Stimulated activated CD4-positive, alpha-beta T cell treated with anti-CD3 and anti-CD28 coated beads, Interleukin-2, amount 100 ng/mL, for 4 hours (primary cell): ENCODE data around the gene ELK4.

Experiments
- DNase-seq: peaks from one replicate; pipeline ENCODE4 v3.0.0-alpha.2; 2020; ENCODE audit warnings: low read depth

ELK4 gene

DNA sequence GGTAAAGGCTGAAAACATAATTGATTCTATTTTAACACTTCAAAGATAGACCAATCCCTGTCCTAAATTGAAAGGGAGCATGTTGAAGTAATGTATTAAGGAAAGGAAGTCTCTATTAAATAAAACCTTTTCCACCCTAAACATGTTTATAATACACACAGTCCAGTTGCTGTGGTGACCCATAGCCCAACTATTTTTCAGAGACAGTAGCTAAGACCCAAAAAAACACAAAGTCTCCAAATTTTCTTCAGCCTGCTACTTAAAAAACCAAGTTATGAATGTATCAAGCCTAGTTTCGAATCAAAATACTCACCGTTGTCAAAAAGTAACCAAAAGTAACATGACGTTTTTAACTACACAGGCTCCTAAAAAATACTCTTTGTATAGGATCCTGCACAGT is 1.6 kb downstream of the ELK4 start:
- no peak for DNase-seq

DNA sequence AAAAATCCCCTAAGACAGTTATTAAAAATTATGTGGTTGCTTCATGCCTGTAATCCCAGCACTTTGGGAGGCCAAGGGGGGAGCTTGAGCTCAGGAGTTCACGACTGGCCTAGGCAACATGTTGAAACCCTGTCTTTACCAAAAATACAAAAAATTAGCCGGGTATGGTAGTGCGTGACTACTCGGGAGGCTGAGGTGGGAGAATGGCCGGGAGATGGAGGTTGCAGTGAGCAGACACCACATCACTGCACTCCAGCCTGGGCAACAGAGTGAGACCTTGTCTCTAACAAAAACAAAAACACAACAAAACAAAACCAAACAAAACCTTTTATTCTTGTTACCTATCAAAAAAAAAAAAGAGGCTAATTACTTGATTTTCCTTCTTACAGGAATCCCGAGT is 2.1 kb downstream of the ELK4 start:
- no peak for DNase-seq

- DNase-seq: no peak
Observed at GRCh38 chr1:205627956-205628355, 3.9 kb downstream of the ELK4 start.

DNA sequence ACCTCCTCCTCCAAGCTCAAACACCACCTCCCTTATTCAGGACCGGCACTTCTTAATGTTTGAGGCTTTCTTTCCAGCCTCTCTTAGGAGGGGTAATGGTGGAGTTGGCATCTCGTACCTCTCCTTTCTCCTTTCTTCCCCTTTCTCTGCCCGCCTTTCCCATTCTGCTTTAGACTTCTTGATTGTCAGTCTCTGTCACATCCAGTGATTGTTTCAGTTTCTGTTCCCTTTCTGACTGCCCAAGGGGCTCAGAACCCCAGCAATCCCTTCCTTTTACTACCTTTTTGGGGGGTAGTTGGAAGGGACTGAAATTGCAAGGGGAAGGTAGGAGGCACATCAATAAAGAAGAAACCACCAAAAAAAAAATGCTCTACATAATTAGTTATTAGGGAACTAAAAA is 5.6 kb downstream of the ELK4 start:
- no peak for DNase-seq

DNA sequence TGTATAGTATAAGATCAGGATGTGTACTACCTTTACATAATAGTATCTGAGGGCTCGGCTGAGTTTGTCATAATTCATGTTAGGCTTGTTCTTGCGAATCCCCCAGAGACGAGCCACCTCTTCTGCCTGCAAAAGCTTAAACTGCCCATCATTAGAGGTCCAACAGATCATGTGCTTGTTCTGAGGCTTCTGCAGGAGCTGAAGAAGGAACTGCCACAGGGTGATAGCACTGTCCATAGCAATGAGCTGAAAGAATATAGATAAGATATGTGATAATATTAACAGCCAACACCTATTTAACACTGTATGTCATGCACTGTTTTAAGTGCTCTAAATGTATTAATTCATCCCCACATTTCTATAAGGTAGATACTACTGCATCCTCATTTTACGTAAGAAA is 8.2 kb downstream of the ELK4 start:
- DNase-seq: no peak

GRCh38 chr1:205620269-205620668 is 11.5 kb downstream of the ELK4 start:
- DNase-seq: no peak

GRCh38 chr1:205619376-205619775 is 12.4 kb downstream of the ELK4 start:
- no peak for DNase-seq

DNA sequence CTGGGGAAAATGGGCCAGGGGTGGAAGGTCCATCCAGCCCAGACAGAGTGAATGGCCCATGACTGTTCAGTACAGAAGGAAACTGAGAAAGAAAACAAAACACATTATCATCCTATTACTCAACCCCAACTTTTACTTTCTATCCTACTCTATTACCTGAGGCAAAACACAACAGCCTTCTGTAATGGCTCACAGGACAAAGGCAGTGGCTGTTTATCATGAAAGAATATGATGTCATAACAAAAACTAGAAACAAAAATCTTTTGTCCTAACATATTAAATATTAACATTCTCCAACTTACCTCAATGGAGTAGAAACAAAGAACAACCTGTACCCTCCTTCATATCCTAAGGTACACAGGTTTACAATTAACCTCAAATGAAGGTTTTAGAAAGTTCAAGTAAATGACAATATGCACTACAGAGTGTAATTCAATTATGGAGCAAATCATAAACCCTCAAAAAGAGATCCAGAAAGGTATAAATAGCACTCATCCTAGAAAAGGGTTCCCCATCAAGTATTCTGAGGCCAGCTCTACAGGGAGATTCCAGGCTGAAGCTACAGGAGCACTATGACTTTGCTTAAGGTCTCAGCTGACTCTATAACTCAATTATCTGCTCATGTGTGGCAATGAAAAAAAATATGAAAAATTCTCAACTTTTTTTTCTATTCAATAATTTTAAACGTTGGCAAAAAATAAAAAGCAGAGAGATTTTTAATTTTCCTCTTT is 15.1 kb downstream of the ELK4 start:
- DNase-seq: no peak

DNA sequence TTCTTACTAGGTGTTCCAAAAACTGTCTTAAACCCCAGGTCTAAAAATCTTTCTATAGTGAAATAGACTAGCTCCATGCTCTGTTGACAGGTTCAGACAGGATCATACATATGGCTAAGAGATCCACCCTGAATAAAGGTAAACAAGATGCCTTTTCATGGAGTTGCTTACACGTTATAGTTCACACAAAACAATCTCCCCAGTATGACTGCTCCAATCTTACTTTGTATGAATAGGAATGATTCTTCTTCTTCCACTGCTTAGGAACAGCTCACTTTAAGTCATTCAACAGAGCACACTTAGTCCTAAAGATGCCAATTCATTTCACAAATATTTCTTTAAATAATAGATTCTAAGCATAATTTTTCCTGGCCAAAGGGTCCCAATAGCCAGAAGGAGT is 16.0 kb downstream of the ELK4 start:
- DNase-seq: no peak

DNA sequence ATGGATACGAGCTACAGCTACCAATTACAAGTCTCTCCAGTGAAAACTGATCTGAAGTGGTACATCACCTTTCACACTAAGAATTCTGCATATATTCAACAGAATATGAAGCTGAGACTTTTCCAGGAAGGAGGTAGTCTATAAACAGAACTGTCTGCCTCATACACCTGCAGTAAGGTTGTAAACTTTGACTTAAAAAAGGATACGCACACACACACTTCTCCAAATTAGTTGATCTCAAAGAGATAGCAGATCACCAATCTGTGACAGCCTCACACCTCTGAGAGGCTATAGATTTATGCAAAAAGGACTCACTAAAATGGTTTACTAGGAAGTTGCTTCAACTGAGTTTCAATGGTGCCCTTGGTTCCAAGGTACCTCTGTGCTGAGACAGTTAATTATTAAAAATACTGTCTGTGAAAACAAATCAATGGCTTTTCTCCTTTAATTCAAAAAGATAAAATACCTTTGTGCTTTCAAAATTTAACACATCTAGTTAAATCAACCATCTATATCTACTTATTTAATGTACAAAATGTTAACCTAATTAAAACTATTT is 17.9 kb downstream of the ELK4 start:
- no peak for DNase-seq

- DNase-seq: no peak
Observed at GRCh38 chr1:205612556-205612955, 19.3 kb downstream of the ELK4 start.

DNA sequence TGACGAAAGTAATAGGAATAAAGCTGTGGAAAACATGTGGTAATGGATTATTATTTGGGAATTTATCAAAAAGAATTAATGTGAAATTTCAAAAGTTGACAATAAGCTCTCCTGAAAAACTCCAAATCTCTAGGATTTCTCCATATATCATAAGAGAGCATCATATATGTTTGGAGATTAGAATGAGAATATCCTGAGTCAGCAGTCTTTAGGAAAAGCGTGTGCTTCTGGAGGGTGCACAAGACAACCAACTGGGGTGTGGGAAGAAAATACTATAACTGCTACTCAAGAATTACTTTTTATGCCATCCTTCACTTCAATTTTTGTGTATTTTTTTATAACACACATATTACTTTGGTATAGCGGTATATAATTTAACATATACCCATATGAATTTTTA is 19.7 kb downstream of the ELK4 start:
- DNase-seq: no peak

GRCh38 chr1:205610901-205611466 is 20.8 kb downstream of the ELK4 start:
- no peak for DNase-seq

GRCh38 chr1:205610036-205610435 is 21.8 kb downstream of the ELK4 start:
- DNase-seq: no peak

DNA sequence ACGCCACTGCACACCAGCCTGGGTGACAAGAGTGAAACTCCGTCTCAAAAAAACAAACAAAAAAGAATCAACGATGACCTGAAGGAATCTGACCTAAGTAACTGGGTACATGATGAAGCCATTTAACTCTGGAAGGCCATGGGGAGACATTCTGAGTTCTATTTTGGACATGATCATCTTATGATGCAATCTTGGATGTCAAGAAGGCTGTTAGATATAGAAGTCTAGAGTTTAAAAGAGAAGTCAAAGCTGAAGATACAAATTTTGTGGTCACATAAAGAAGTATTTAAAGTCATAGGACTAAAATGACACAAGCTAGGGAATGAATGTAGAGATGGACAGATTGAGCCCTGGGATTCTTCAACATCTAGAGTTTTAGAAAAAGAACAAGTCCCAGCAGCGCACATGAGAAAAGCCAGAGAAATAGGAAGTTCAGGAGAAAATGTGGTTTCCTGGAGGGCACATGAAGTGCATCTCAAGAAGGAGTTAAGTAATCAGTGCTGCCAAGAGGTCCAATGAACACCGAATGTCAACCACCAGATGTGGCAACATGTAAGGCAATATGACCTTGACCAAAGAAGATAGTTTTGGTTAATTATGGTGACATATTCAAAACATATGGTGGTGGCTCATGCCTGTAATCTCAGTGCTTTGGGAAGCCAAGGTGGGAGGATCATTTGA is 26.8 kb downstream of the ELK4 start:
- no peak for DNase-seq

DNA sequence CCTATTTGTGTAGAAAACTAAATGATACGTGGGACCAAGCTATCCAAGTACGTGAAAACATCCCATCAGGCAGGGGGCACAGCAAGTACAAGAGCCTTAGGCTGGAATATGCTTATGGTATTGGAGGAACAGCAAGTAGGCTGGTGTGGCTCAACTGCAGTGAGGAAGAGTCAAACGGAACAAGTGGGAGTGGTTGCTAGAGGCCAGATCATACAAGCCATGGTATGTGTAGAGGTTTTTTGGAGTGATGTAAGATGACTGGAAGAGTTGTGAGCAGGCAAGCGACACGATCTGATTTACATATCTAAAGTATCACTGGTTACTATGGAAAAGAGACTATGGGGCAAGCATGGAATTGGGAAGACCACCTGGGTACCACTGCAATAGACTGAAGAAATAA is 27.8 kb downstream of the ELK4 start:
- no peak for DNase-seq

DNA sequence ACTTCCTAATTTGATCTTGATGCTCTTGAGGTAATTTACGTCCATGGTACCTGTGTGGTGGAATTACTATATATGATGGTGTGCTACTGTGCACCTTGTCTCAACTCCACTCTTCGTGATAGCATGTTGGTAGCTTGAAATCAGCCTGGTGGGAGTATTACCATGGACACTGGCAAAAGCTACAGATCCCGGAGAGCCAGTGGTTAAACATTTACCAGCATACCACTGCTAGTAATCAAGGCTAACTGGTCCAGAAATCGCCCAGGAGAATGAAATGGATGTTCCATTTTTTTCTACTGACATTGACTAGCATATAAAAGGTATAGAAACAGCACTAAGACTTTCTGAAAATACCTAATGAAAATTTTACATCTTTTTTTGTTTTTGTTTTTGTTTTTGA is 30.6 kb downstream of the ELK4 start:
- no peak for DNase-seq

DNA sequence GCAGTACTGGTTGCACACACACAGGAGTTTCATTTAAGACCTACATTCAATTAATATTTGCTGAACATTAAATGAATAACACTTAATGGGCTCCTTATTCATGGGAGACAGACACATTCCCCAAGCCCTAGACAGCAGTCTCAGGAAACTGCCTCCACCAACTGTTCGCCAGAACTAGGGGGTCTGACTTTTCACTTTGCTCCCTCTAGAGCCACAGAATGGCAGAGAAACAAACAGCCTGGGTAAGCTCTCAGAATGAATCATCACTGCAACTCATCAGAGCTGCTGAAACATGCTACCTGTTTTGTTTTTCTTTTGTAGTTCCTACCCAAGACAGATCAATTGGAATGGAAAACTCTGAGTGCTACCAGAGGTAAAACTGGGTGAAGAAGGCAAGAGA is 31.7 kb downstream of the ELK4 start:
- DNase-seq: no peak

DNA sequence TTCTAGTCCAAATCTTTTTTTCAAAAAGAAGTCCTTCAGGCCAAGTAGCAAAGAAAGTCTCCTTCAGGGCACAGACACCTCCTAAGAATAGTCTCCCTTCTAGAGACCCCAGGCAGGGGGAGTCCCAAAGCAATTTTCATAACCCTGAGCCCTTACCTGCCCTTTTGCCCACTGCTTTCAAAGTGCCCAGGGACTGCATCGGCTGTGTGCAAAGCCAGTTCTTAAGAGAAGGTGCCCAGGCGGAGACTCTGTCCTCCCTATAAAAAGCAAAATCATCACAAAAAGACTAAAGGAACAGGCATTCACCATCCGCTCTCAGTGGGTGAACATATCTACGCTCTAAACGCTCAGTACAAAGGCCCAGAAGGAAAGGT is 32.2 kb downstream of the ELK4 start:
- DNase-seq: no peak

- DNase-seq: no peak
Observed at GRCh38 chr1:205598841-205599668, 32.8 kb downstream of the ELK4 start.

- no peak for DNase-seq
Observed at GRCh38 chr1:205597691-205598314, 34.0 kb downstream of the ELK4 start.

DNA sequence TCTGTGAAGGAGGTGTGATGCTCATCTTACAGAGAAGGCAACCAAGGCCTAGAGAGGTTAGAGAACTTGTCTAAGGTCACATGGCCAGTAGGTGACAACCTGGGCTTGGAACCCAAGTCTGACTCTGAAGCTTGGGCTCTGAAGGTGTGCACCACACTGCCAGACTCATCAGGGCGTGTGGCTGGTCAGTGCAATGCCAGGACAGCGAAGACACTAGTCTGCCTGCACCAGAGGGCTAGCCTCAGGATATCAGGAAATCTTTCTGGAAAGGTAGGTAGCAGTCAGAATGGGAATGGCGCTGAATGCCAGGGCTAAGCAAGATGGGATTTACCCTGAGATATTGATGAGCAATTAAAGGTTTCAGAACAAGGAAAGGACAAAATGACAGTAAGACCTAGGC is 34.9 kb downstream of the ELK4 start:
- no peak for DNase-seq
